NCI-H187 treated with DMSO at 0.1 percent for 48 hours (cell line): ENCODE data around the gene CHAMP1.
A peak's percentile ranks its signal among the peaks of the same experiment; 100 is the strongest.
"Not testable (repeated sequence)": the region's sequence is repeated elsewhere in the genome, so short reads cannot be mapped to it uniquely, and the experiment has no call there.

ENCODE experiments used
- DNase-seq: peaks from one replicate; lab custom pipeline; 2025; lab: John Stamatoyannopoulos, UW

Gene CHAMP1

GRCh38 chr13:114334305-114335053, 20.2 kb downstream of the CHAMP1 start:
- no peak for DNase-seq

- not testable (repeated sequence) for DNase-seq
These were observed 22.2 kb downstream of the CHAMP1 start for GRCh38 chr13:114336457-114336856.

GRCh38 chr13:114338959-114339358, 24.7 kb downstream of the CHAMP1 start:
- DNase-seq, result no peak

- DNase-seq, result peak; percentile 35
These were observed 25.7 kb downstream of the CHAMP1 start for GRCh38 chr13:114339857-114340534.

GRCh38 chr13:114341003-114341777, 26.9 kb downstream of the CHAMP1 start:
- no peak for DNase-seq

DNA sequence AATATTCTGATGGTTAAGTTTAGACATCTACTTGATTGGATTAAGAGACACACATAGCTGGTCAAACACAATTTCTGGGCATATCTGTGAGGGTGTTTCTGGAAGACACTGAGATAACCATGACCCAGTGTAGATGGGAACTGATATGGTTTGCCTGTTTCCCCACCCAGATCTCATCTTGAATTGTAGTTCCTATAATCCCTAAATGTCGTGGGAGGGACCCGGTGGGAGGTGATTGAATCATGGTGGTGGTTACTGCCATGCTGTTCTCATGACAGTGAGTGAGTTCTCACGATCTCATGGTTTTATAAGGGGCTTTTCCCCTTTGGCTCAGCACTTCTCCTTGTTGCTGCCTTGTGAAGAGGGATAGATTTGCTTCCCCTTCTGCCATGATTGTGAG, 33.0 kb downstream of the CHAMP1 start:
- not testable (repeated sequence) for DNase-seq

DNA sequence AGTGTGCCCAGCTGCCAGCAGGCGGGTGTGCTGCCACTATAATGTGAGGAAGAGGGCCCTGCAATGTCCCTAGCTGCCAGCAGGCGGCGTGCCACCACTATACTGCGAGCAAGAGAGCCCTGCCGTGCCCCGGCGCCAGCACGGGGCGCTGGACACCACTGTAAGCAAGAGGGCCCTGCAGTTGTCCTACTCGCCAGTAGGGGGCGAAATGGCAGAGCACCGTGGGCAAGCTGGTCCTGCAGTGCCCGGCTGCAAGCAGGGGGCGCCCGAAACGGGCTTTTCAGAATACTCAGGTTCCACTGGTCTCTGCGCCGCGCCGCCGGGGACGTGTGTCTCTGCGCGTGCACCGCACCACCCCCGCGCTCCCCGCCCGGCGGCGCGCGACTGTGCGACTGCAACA, 38.5 kb downstream of the CHAMP1 start:
- DNase-seq, result not testable (repeated sequence)

- not testable (repeated sequence) for DNase-seq
These were observed 39.1 kb downstream of the CHAMP1 start for GRCh38 chr13:114353382-114353781.
